Mammary epithelial cell (primary cell): ENCODE results near the gene SNX21.

Experiments
- CTCF ChIP-seq, 2 donors: IDR thresholded peaks in 1 of 2; conservative IDR thresholded peaks in 1 of 2; 2 replicates each; pipeline ENCODE4 v1.5.1; 2011 to 2012; ENCODE audit warnings: inconsistent platforms in 2 of 2, low read length in 2 of 2, mild to moderate bottlenecking in 2 of 2, control low read depth in 1 of 2, low read depth in 1 of 2; ENCODE audit not compliant: insufficient read depth in 1 of 2; ENCODE audit errors: extremely low read depth in 1 of 2
- EZH2 ChIP-seq: IDR thresholded peaks from 2 replicates; pipeline ENCODE4 v1.6.1; 2012; ENCODE audit warnings: low read length, inconsistent platforms, borderline replicate concordance

GRCh38 chr20:45892049-45892825 is 58.6 kb downstream of the SNX21 start:
- peak in 1 of 2 donors; percentile 39 for TF ChIP-seq CTCF (conservative IDR thresholded peaks at IDR 0.05 in 1 of 2, IDR thresholded peaks at IDR 0.05 in 1 of 2; ENCODE audit: extremely low read depth in 1 of 2, insufficient read depth in 1 of 2, low read depth in 1 of 2, low read length in 2 of 2)
- no peak for TF ChIP-seq EZH2
